Osteoblast (primary cell): ENCODE measurements around the gene GGCT. TPM values are rescaled to one million over a fixed set of nuclear protein-coding genes. Genes with fewer than 3 reads are reported as not detected.
A peak's percentile ranks its signal among the peaks of the same experiment; 100 is the strongest.

ENCODE experiments used
- DNase-seq: peaks from one replicate; pipeline ENCODE4 v3.0.0; 2011; ENCODE audit warnings: low spot score, mixed read lengths; ENCODE audit not compliant: insufficient read length; ENCODE audit errors: missing footprints
- H2AFZ ChIP-seq: 2 replicates; pipeline ENCODE4 v1.6.0; 2011; ENCODE audit warnings: mild to moderate bottlenecking, low read length
- H3K27ac ChIP-seq: 2 replicates; pipeline ENCODE4 v1.5.1; 2011; ENCODE audit warnings: mild to moderate bottlenecking, low read depth, low read length, moderate library complexity
- H3K27me3 ChIP-seq: 2 replicates; pipeline ENCODE4 v1.6.0; 2012; ENCODE audit warnings: mild to moderate bottlenecking, control low read depth, inconsistent platforms, low read length, moderate library complexity; ENCODE audit not compliant: insufficient read depth
- H3K36me3 ChIP-seq: 2 replicates; pipeline ENCODE4 v1.5.1; 2011; ENCODE audit warnings: mild to moderate bottlenecking, low read length, control low read depth, moderate library complexity; ENCODE audit not compliant: insufficient read depth
- H3K4me1 ChIP-seq: 2 replicates; pipeline ENCODE4 v1.5.1; 2011; ENCODE audit warnings: mild to moderate bottlenecking, low read length, control low read depth, moderate library complexity; ENCODE audit not compliant: insufficient read depth
- H3K4me2 ChIP-seq: 2 replicates; pipeline ENCODE4 v1.6.0; 2011; ENCODE audit warnings: mild to moderate bottlenecking, low read length; ENCODE audit not compliant: insufficient read depth
- H3K4me3 ChIP-seq: fragments of 200-600 bp; sonication (generic); 3 replicates; pipeline ENCODE4 v1.5.1; 2012; ENCODE audit warnings: mild to moderate bottlenecking, low read length, inconsistent platforms; ENCODE audit not compliant: insufficient read depth
- H3K79me2 ChIP-seq: 2 replicates; pipeline ENCODE4 v1.6.0; 2012; ENCODE audit warnings: mild to moderate bottlenecking, low read length, control low read depth, inconsistent platforms; ENCODE audit not compliant: insufficient read depth
- H3K9me3 ChIP-seq: 2 replicates; pipeline ENCODE4 v1.5.1; 2011; ENCODE audit warnings: low read depth, low read length, control low read depth
- H4K20me1 ChIP-seq: 2 replicates; pipeline ENCODE4 v1.6.0; 2012; ENCODE audit warnings: mild to moderate bottlenecking, low read length, control low read depth; ENCODE audit not compliant: insufficient read depth
- total RNA-seq: library from RNA; depleted of rRNA; stranded (reverse); fragments of >200 nt; gene quantifications from 2 replicates; pipeline ENCODE4 v1.2.3, GENCODE V29; 2012
- TF ChIP-seq, protein P1 (sequence below): IDR thresholded peaks from 2 replicates; pipeline ENCODE4 v1.5.1; 2011; ENCODE audit warnings: mild to moderate bottlenecking, low read depth, low read length, moderate library complexity; ENCODE audit errors: extremely low read depth

The GGCT gene
- total RNA-seq, 1 donor, result 24.2 TPM

DNA sequence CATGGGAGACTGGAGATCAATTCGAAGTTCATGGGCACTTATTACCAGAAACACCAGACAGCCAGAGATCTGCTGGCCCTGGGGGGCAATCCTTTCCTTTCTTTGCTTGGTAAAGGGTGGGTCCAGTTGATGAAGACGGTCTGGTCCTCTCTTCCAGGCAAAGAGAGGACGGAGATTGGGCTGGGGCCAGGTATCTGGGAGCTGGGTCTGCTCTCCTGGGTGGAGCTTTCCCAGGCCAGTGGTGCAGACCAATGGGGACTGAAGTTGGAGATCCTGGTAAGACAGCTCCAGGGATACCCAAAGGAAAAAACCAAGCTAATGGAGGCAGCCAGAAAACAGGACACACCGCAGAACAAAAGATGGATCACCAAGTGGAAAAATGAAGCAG, 44.4 kb downstream of the GGCT start:
- Histone ChIP-seq H3K79me2 (peaks cover 12% of the 10 kb centered on the region), H3K4me3 (peak overlapping the region; percentile 55), H2AFZ (peak overlapping the region; percentile 76), H3K9me3 (no peaks in the 10 kb centered on the region), H3K4me1 (peaks cover 51% of the 10 kb centered on the region), H3K27ac (peak overlapping the region; percentile 86), H3K27me3 (no peaks in the 10 kb centered on the region), H4K20me1 (no peaks in the 10 kb centered on the region), H3K4me2 (peak overlapping the region; percentile 81), H3K36me3 (peaks cover 15% of the 10 kb centered on the region)
- TF ChIP-seq, protein P1, sequence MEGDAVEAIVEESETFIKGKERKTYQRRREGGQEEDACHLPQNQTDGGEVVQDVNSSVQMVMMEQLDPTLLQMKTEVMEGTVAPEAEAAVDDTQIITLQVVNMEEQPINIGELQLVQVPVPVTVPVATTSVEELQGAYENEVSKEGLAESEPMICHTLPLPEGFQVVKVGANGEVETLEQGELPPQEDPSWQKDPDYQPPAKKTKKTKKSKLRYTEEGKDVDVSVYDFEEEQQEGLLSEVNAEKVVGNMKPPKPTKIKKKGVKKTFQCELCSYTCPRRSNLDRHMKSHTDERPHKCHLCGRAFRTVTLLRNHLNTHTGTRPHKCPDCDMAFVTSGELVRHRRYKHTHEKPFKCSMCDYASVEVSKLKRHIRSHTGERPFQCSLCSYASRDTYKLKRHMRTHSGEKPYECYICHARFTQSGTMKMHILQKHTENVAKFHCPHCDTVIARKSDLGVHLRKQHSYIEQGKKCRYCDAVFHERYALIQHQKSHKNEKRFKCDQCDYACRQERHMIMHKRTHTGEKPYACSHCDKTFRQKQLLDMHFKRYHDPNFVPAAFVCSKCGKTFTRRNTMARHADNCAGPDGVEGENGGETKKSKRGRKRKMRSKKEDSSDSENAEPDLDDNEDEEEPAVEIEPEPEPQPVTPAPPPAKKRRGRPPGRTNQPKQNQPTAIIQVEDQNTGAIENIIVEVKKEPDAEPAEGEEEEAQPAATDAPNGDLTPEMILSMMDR, result no peak
- no peak for DNase-seq

DNA sequence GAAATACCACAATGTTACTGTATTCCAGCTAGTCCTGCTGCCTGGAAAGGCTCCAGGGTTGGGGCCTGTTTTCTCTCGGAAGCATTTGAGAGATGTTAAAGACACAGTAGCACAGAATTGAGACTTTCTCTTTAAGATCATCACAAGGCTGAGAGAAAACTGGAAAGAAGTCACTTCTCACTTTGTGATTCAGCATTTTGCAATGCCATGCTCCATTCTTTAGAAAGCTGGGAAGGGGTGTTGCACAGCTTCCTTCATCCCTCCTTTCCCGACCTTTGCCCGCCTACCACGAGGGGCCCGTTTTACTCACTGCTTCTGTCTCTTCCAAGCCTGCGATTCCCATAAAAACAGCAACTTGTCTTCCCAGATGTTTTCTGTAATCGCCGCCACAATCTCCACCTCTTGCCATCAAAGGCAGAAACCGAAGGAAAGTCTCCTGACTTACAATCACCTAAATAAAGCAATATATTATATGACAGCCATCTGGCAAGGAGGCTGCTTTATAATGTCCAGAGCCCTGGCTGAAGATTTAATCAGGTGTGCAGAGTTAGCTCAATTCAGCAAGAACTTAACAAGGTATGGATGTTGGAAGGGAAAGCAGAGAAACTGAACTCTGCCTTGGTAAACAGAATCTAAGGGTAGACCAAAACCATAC, 44.9 kb downstream of the GGCT start:
- H3K79me2 ChIP-seq, result peaks cover 8% of the 10 kb centered on the region
- H2AFZ ChIP-seq, result peak overlapping the region; percentile 76
- H4K20me1 ChIP-seq, result no peaks in the 10 kb centered on the region
- H3K36me3 ChIP-seq, result peaks cover 20% of the 10 kb centered on the region
- H3K9me3 ChIP-seq, result no peaks in the 10 kb centered on the region
- H3K27ac ChIP-seq, result peak overlapping the region; percentile 86
- peak overlapping the region; percentile 55 for H3K4me3 ChIP-seq
- no peaks in the 10 kb centered on the region for H3K27me3 ChIP-seq
- peak overlapping the region; percentile 81 for H3K4me2 ChIP-seq
- peak; percentile 88 for DNase-seq
- TF ChIP-seq, protein P1, result no peak
- peaks cover 46% of the 10 kb centered on the region for H3K4me1 ChIP-seq

DNA sequence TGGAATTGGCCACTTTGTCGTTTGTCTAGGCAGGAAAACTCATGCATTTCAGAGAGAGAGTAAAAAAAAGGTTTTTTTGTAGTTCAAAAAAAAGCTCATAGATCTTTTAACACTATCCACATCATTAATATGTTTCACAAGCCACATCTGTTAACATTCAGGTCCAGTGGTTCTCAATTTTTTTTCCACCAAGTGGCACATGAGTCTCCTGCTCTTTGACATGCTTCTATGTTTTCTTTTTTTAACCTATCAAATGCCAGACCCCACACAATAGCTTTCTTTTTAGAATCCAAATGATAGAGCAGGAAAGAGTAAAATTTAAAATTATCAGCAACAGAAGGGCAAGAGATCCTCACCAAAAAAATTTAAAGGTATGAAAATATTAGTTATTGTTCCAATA, 46.3 kb downstream of the GGCT start:
- TF ChIP-seq, protein P1, result no peak
- Histone ChIP-seq H3K9me3 (no peaks in the 10 kb centered on the region), H3K4me2 (no peak overlapping the region), H2AFZ (no peak overlapping the region), H3K27ac (peak overlapping the region; percentile 86), H3K27me3 (no peaks in the 10 kb centered on the region), H3K36me3 (peaks cover 25% of the 10 kb centered on the region), H3K4me3 (no peak overlapping the region), H3K79me2 (peaks cover under 1% of the 10 kb centered on the region), H3K4me1 (peaks cover 32% of the 10 kb centered on the region), H4K20me1 (no peaks in the 10 kb centered on the region)
- DNase-seq, result no peak

DNA sequence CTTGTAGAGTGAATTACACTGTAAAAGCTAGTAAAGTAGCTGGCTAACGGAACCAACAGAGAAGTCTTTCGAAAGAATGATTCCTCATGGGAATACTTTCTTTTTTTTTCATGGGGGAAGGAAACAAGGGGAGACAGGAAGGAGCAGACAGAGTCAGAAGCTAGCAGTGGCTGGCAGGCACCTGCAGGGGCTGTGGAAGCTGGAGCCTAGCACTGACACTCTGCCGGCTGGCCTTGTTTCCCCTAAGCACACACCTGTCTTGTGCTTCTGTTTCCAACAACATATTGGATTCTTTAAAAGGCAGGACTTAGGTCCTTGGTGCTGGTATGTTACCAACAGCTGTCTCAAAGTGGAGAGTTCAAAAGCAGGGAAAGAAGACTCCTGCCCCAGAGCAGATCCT, 50.7 kb downstream of the GGCT start:
- Histone ChIP-seq H2AFZ (no peak overlapping the region), H3K4me3 (no peak overlapping the region), H3K36me3 (peaks cover 45% of the 10 kb centered on the region), H3K9me3 (no peaks in the 10 kb centered on the region), H3K4me2 (no peak overlapping the region), H3K79me2 (no peaks in the 10 kb centered on the region), H3K4me1 (peaks cover 10% of the 10 kb centered on the region), H3K27ac (no peak overlapping the region), H4K20me1 (no peaks in the 10 kb centered on the region), H3K27me3 (no peaks in the 10 kb centered on the region)
- peak; percentile 83 for DNase-seq
- TF ChIP-seq, protein P1, result no peak
